DMS153 treated with DMSO at 0.1 percent for 48 hours (cell line): Measurements from ENCODE around the gene ABTB2.
"Not testable (repeated sequence)": the region's sequence is repeated elsewhere in the genome, so short reads cannot be mapped to it uniquely, and the experiment has no call there.

Experiments used
- DNase-seq: peaks from one replicate; lab custom pipeline; 2025; ENCODE audit not compliant: unreplicated experiment; lab: John Stamatoyannopoulos, UW

The ABTB2 gene

DNA sequence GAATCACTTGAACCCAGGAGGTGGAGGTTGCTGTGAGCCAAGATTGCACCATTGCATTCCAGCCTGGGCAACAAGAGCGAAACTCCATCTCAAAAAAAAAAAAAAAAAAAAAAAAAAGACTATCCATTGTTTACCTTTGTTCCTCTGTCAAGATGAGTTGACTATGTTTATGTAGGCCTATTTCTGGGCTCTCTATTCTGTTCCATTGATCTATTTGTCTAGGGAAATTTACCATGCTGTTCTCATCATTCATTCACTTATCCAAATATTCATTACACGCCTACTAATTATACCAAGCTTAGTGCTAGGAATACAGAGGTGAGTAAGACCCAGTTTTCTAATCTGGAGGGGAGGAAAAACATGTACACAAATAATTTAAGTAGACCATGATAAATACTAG lies 139.1 kb downstream of the ABTB2 start:
- not testable (repeated sequence) for DNase-seq

DNA sequence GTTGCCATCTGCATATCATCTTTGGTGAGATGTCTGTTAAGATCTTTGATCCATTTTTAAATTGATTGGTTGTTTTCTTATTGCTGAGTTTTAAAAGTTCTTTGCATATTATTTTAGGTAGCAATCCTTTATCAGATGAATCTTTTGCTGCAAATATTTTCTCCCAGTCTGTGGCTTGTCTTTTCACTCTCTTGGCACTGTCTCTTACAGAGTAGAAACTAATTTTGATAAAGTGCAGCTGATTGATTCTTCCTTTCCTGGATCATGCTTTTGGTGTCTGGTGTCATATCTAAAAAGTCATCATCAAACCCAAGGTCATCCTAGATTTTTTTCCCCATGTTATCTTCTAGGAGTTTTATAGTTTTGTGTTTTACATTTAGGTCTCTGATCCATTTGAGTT lies 139.7 kb downstream of the ABTB2 start:
- no peak for DNase-seq

GRCh38 chr11:34216706-34217105 lies 141.1 kb downstream of the ABTB2 start:
- DNase-seq: no peak

DNA sequence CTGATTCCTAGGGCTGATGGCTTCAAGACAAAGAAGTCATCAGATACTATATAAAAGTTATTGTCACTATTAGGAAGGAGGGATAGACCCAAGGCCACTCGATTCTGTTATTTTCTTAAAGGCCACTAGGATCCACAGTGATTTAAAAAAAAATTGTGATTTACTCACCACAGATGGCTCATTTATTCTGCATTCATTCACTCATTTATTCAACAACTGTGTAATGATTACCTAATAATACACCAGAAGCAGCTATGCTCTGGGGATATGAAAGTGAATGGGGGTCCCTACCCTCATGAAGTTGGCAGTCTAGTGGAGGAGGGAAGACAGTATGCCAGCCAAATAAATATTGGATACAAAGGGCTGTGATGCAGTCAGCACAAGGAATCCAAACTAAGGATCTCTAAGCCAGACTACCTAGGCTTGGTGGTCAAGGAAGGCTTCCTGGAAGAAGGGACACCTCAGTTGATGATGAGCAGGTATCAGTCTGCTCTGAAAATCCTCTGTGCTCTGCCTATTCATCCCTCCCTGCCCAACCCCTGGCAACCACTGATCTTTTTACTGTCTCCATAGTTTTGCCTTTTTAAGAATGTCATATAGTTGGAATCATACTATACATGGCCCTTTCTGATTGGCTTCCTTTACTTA lies 141.9 kb downstream of the ABTB2 start:
- DNase-seq: no peak

- DNase-seq: no peak
These were observed 142.6 kb downstream of the ABTB2 start for GRCh38 chr11:34214961-34215805.

GRCh38 chr11:34213366-34213765 lies 144.4 kb downstream of the ABTB2 start:
- DNase-seq: no peak

GRCh38 chr11:34212566-34212965 lies 145.2 kb downstream of the ABTB2 start:
- no peak for DNase-seq

DNA sequence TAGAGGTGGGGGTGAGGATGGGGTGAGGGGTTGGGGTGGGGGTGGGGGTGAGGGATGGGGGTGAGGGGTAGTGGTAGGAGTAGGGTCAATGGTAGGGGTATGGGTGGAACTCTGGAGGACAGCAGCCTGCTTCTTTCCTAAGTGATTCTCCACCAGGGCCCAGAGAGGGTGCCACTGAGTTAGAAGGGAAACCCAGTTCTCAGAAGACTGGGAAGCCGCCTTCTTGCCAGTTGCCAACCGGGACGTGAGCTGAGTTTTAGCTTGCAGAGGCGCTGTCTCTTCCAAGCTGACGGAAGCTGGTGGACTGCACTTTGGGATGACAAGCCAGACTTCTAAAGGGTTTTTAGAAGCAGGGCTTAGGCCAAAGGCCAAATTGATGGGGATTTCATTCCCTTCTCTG lies 148.0 kb downstream of the ABTB2 start:
- no peak for DNase-seq

DNA sequence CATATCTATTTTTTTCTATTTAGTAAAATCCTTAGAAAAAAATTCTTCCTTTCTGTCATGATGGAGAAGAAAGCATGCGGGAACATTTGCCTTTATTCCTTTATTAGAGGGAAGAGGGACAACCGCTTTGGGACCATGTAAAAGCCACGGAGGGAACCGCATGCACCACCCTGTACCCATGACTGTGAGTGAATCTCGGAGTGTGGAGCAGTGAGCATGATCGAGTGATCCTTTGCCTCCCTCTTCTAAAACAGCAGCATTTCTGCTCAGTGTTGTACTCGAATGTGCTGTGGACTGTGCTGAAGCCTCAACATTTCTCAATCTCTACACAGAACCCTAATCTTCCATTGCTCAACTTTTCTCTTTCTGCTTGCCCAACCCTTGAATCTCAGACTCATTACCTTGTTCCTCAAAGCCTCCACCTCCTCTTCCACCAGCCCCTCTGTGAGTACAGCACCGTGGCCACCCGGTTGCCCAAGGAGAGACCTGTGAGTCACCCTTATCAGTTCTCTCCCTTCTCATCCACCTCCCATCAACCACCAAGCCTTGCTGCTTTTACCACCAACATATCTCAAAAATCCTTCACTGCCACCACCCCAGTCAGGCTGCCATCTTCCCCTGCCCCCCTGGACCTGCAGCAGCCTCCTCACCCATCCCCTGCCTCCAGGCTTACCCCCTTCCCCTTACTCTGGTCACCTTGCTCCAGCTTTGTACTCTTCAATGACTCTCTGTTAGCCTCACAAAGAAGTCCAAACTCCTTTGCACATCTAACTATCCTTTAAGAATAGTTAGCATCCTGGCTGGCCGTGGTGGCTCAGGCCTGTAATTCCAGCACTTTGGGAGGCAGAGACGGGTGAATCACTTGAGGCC lies 149.3 kb downstream of the ABTB2 start:
- no peak for DNase-seq

- DNase-seq: no peak
These were observed 150.2 kb downstream of the ABTB2 start for GRCh38 chr11:34207487-34208180.

DNA sequence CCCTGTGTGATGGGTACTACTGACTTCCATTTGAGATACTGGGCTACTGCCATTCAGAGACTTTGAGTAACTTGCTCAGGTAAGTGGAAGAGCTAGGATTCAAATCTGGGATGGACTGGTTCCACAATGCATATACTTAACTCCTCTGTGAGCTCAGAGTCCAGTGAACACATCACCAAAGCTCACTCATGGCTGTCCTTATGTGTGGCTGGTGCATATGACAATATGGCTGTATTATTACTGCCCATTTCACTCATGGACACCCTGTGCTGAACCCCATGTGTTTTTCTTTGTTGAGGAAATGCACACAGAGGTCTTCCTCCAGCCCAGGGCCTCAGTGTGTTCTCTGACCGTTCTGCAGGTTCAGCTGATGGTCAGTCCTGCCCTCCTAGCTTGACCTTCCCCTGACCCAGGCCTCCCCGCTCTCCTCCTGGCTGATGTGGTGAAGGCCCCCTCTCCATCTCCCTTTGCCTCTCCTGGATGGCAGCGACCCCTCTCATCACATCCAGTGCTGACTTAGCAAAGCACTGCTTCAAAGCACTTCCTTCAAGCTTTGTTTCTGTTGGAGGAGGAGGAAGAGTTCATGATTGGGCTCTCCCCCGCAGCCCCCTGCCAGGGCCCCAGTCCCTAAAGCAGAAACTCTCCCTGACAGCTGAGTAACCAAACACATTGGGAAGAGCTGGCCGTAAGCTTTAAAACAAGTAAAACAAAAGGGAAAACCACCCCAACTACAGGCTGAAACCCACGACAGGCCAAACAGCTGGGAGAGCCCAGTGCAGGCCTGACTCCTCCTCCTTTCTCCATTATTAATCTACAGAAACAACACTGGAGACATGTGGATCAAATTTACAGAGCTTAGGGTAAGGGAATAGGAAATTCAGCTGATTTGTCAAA lies 151.2 kb downstream of the ABTB2 start:
- no peak for DNase-seq

GRCh38 chr11:34205326-34206035 lies 152.3 kb downstream of the ABTB2 start:
- no peak for DNase-seq

DNA sequence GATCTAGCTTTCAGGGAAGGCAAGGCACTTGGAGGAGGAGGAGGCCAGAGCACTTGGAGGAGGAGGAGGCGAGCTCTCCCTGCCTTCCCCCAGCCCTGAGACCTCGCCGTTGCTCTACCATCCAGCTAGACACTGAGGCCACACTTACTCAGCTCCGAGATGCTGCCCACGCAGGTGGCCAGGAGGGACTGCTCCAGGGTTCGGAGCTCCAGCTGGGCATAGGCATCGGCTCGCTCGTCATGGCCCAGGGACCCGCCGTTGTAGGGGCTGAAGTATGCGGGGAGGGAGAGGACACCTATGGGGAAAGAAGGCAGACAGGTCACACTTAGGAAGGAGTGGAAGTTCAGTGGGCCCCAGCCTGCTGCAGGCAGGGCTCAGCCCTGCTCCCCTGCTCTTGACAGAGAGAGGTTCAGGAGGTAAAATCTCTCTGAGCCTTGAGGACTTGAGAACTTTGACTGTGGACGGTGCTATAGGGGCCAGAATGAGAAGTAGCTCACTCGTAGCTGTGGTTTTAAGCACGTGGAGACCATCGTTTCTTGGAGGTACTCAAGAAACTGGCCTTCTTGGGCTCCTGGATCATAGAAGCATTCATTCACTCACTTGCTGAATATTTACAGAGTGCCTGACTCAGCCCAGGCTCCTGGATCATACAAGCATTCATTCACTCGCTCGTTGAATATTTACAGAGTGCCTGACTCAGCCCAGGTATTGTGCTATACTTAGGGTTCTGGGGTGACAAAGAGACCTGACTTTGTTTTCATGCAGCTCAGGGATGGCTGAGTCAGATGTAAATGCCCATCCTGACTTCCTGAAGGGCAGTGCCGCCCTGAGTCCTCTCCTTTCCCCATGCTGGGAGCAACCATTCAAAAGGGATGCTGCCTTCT lies 153.2 kb downstream of the ABTB2 start:
- DNase-seq: no peak

DNA sequence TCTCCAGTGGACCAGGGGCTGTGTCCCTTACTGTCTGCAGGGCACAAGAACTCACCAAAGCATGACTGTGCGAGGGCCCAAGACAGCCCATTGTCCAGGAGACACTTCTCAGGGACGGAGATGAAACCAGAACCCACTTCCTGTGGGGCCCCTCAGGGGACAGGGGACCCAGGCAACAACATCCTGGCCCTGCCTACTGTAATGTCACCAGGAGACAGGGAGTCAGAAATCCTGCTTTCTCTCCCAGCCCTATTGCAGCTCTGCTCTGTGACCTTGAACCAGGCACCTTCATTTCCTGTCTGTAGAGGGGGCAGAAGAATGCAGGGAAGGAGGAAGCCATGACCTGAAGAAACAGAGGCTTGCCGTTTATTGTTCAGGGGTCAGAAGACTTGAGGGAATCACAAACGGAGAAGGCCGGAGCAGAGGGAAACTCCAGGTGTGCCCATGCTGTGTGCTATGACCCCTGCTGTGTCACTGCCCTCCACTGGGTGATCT lies 154.4 kb downstream of the ABTB2 start:
- no peak for DNase-seq

- DNase-seq: no peak
These were observed 156.7 kb downstream of the ABTB2 start for GRCh38 chr11:34201129-34201528.

DNA sequence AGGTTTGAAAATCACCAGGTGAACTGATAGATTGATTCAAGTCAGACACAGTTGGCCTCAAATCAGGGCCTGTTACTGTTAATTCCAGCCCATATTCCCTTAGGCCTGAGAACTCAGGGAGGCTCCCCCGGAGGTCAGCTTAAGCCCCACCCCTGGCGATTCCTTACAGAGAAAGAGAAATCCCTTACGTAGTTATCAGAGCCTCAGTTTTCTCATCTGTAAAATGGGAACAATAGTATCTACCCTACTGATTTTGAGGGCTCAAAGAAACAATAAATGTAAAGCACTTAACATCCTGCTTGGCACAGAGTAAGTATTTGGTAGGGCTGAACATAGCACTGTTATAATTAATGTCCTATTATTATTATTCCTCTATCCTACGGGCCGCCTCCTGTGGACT lies 158.3 kb downstream of the ABTB2 start:
- no peak for DNase-seq

GRCh38 chr11:34198523-34198922 lies 159.3 kb downstream of the ABTB2 start:
- no peak for DNase-seq

DNA sequence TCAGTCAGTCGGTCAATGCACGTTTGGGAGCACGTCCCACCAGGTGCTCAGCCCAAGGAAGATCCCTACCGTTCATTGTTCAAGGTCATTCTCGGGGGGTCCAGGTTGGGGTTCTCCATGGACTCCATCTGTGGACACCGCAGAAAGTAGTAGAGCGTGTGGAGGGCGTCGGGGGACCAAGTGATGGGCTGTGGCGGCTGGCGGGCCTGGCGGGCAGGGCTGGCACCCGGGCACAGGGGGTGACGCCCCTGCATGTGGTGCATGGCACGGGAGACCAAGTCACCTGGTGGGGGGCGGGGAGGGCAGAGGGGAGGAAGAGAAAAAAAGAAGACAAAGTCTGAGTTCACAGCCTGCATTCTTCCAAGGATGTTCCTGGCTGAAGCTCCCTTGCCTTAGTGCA lies 160.6 kb downstream of the ABTB2 start:
- DNase-seq: no peak
